Neuronal stem cell (in vitro differentiated cells): ENCODE data around the gene CLBA1.
A peak's percentile ranks its signal among the peaks of the same experiment; 100 is the strongest.

ENCODE experiments used
- DNase-seq: peaks from one replicate; pipeline ENCODE4 v3.0.0-alpha.2; 2013; ENCODE audit warnings: low spot score
- H2AFZ ChIP-seq: one replicate; pipeline ENCODE4 v1.6.1; 2013; ENCODE audit warnings: mild to moderate bottlenecking, low read length, inconsistent platforms
- H2AK5ac ChIP-seq: 2 replicates; pipeline ENCODE4 v1.6.1; 2013; ENCODE audit warnings: low read depth, mild to moderate bottlenecking, inconsistent platforms, low read length, moderate library complexity, mixed read lengths
- H2BK120ac ChIP-seq: 2 replicates; pipeline ENCODE4 v1.6.1; 2013; ENCODE audit warnings: low read depth, mild to moderate bottlenecking, inconsistent platforms, low read length, moderate library complexity, mixed read lengths
- H2BK12ac ChIP-seq: one replicate; pipeline ENCODE4 v1.6.1; 2013; ENCODE audit warnings: low read length, inconsistent platforms
- H2BK15ac ChIP-seq: 2 replicates; pipeline ENCODE4 v1.6.1; 2013; ENCODE audit warnings: mild to moderate bottlenecking, low read length, inconsistent platforms, mixed read lengths
- H2BK5ac ChIP-seq: one replicate; pipeline ENCODE4 v1.6.1; 2013; ENCODE audit warnings: inconsistent platforms, mild to moderate bottlenecking, low read length, moderate library complexity
- H3K14ac ChIP-seq: one replicate; pipeline ENCODE4 v1.6.1; 2013; ENCODE audit warnings: low read length, inconsistent platforms
- H3K18ac ChIP-seq: 2 replicates; pipeline ENCODE4 v1.6.1; 2013; ENCODE audit warnings: low read length, inconsistent platforms
- H3K23ac ChIP-seq: 2 replicates; pipeline ENCODE4 v1.6.1; 2013; ENCODE audit warnings: low read depth, mild to moderate bottlenecking, mixed read lengths, low read length, inconsistent platforms; ENCODE audit not compliant: poor library complexity
- H3K27ac ChIP-seq: replicated peaks from 3 replicates; pipeline ENCODE4 v1.5.1; 2013; ENCODE audit warnings: low read length, inconsistent platforms
- H3K27me3 ChIP-seq, 3 experiments: 2 replicates each; pipeline ENCODE4 v1.6.1; 2013; ENCODE audit warnings: low read length in 3 of 3, mild to moderate bottlenecking in 2 of 3, inconsistent platforms in 1 of 3, low read depth in 1 of 3, mixed read lengths in 1 of 3, moderate library complexity in 1 of 3; ENCODE audit not compliant: control insufficient read depth in 3 of 3, insufficient read depth in 3 of 3
- H3K36me3 ChIP-seq, 2 donors: replicated peaks in 1 of 2; 2 replicates each; pipeline ENCODE4 v1.6.1; 2013; ENCODE audit warnings: low read length in 2 of 2; ENCODE audit not compliant: control insufficient read depth in 2 of 2, insufficient read depth in 2 of 2
- H3K4ac ChIP-seq: 2 replicates; pipeline ENCODE4 v1.6.1; 2013; ENCODE audit warnings: inconsistent platforms, mild to moderate bottlenecking, low read length, moderate library complexity
- H3K4me1 ChIP-seq, 2 donors: 1 replicate in 1 of 2; 2 replicates in 1 of 2; pipeline ENCODE4 v1.6.1; 2013; ENCODE audit warnings: low read length in 2 of 2, low read depth in 1 of 2; ENCODE audit not compliant: control insufficient read depth in 2 of 2, insufficient read depth in 1 of 2
- H3K4me2 ChIP-seq: one replicate; pipeline ENCODE4 v1.6.1; 2013; ENCODE audit warnings: mild to moderate bottlenecking, low read length, inconsistent platforms; ENCODE audit not compliant: insufficient read depth, poor library complexity, severe bottlenecking
- H3K4me3 ChIP-seq, 2 donors: 2 replicates each; pipeline ENCODE4 v1.5.1; 2013; ENCODE audit warnings: low read length in 2 of 2, mild to moderate bottlenecking in 2 of 2, inconsistent platforms in 1 of 2, moderate library complexity in 1 of 2
- H3K79me1 ChIP-seq: one replicate; pipeline ENCODE4 v1.6.1; 2013; ENCODE audit warnings: low read depth, mild to moderate bottlenecking, inconsistent platforms, low read length, moderate library complexity
- H3K9ac ChIP-seq: one replicate; pipeline ENCODE4 v1.6.1; 2013; ENCODE audit warnings: mild to moderate bottlenecking, low read depth, low read length, inconsistent platforms; ENCODE audit not compliant: poor library complexity
- H3K9me3 ChIP-seq, 2 donors: replicated peaks in 1 of 2; 2 replicates each; pipeline versions ENCODE3 to v1.6.1; 2013; ENCODE audit warnings: low read length in 2 of 2, mild to moderate bottlenecking in 2 of 2, inconsistent platforms in 1 of 2, low read depth in 1 of 2, mixed read lengths in 1 of 2, moderate library complexity in 1 of 2; ENCODE audit not compliant: control insufficient read depth in 2 of 2, insufficient read depth in 1 of 2
- H4K8ac ChIP-seq: one replicate; pipeline ENCODE4 v1.6.1; 2013; ENCODE audit warnings: low read depth, mild to moderate bottlenecking, inconsistent platforms, low read length, moderate library complexity
- H4K91ac ChIP-seq: one replicate; pipeline ENCODE4 v1.6.1; 2013; ENCODE audit warnings: low read length, low read depth, mild to moderate bottlenecking, inconsistent platforms; ENCODE audit not compliant: poor library complexity
- WGBS, 2 donors: extraction: QIAGEN DNeasy Blood & Tissue Kit; methylation state at CpG; one replicate each; pipeline ENCODE4 v1.1.7; 2013; ENCODE audit warnings: missing lambda C conversion rate in 2 of 2, mixed read lengths in 1 of 2; ENCODE audit not compliant: insufficient read length in 2 of 2, insufficient replicate concordance in 1 of 2; ENCODE audit errors: extremely low coverage in 2 of 2; 5-methylcytosine and 5-hydroxymethylcytosine counted together

The CLBA1 gene

DNA sequence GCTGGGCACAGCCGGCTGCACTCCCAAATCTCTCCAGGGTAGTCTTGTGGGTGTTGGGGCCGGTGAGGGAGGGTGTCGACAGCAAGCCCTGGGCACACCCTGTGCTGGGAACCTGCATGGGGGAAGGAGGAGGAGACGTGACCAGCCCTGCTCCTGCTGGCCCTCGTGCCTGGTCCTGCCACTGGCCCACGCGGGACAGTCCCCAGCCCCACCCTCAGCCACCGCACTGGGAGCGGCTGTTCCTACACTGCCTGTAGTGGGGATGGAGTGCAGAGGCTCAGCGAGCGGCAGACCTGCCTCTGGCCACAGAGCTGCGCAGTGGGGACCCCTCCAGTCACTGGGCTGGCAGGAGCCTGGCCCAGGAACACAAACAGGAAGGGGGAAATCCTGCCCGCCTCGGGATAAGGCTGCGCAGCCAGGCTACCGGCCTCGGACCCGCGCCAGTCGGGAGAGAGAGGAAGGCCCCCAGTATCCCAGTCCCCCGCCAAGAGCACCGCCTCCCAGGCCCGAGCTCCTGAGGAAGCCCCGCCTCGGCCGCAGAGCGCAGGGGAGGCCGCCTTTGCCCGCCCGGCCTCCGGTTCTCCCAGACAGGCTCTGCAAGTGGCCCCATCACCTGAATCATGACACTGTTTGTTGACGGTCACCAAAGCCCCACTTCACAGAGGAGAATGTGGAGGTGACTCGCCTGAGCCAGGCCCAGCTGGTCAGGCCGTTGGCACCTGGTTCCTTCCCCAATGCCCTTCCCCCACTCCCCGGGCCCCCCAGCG, 18.0 kb upstream of the CLBA1 start:
- Histone ChIP-seq H3K27ac (no peak overlapping the region), H2BK12ac (peak overlapping the region; percentile 90), H3K4me3 (peak overlapping the region; percentile 15 to 45), H2AK5ac (peak overlapping the region; percentile 97), H2BK5ac (peak overlapping the region; percentile 66), H3K4ac (peak overlapping the region; percentile 99), H3K18ac (peak overlapping the region; percentile 99), H3K4me1 (peaks cover 12 to 27% of the 10 kb centered on the region in 2 donors), H3K4me2 (peak overlapping the region; percentile 49), H4K8ac (peak overlapping the region; percentile 92), H3K9me3 (peaks cover 0 to 2% of the 10 kb centered on the region in 2 donors), H3K23ac (peak overlapping the region; percentile 68), H3K9ac (peak overlapping the region; percentile 84), H2AFZ (peak overlapping the region; percentile 92), H3K27me3 (peaks cover 0 to 76% (median 9%) of the 10 kb centered on the region in 3 experiments), H4K91ac (peak overlapping the region; percentile 72), H3K14ac (peak overlapping the region; percentile 47), H3K79me1 (no peaks in the 10 kb centered on the region), H2BK15ac (peak overlapping the region; percentile 85), H2BK120ac (peak overlapping the region; percentile 67), H3K36me3 (no peaks in the 10 kb centered on the region)
- no peak for DNase-seq
- no CpG with 5 or more reads among the region's 36 CpGs for WGBS, 2 donors

DNA sequence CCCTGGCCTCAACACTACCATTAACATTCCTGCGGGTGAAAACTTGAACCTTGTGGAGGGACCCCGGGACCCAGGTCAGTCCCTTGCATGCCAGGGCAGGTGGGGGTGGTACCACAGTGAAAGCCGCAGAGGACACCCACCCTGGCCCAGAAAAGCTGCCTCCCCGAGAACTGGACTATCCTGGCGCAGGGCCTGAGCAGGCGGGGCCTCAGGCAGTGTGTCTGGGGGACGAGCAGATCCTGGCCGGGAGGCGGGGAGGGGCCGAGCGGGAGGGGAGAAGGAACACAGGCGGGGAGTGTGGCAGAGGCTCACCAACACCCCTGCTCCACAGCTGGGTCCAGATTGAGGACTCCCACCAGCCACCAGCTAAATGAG, 17.4 kb upstream of the CLBA1 start:
- no peak overlapping the region for H2BK120ac ChIP-seq
- no peaks in the 10 kb centered on the region for H3K36me3 ChIP-seq
- peak overlapping the region; percentile 49 for H3K4me2 ChIP-seq
- peak overlapping the region in 1 of 2 donors; percentile 45 for H3K4me3 ChIP-seq
- peak overlapping the region; percentile 59 for H2BK12ac ChIP-seq
- peak overlapping the region; percentile 66 for H2BK5ac ChIP-seq
- no peak overlapping the region for H3K23ac ChIP-seq
- no peak for DNase-seq
- peak overlapping the region; percentile 92 for H2AFZ ChIP-seq
- H3K9ac ChIP-seq = no peak overlapping the region
- no peak overlapping the region for H4K91ac ChIP-seq
- H3K18ac ChIP-seq = peak overlapping the region; percentile 72
- no peak overlapping the region for H3K4ac ChIP-seq
- H3K27ac ChIP-seq = no peak overlapping the region
- WGBS, 2 donors = no CpG with 5 or more reads among the region's 12 CpGs
- H3K14ac ChIP-seq = no peak overlapping the region
- no peak overlapping the region for H2BK15ac ChIP-seq
- H3K79me1 ChIP-seq = no peaks in the 10 kb centered on the region
- H4K8ac ChIP-seq = no peak overlapping the region
- peaks cover 0 to 2% of the 10 kb centered on the region in 2 donors for H3K9me3 ChIP-seq
- peaks cover 0 to 81% (median 9%) of the 10 kb centered on the region in 3 experiments for H3K27me3 ChIP-seq
- H3K4me1 ChIP-seq = peaks cover 15 to 32% of the 10 kb centered on the region in 2 donors
- H2AK5ac ChIP-seq = no peak overlapping the region

DNA sequence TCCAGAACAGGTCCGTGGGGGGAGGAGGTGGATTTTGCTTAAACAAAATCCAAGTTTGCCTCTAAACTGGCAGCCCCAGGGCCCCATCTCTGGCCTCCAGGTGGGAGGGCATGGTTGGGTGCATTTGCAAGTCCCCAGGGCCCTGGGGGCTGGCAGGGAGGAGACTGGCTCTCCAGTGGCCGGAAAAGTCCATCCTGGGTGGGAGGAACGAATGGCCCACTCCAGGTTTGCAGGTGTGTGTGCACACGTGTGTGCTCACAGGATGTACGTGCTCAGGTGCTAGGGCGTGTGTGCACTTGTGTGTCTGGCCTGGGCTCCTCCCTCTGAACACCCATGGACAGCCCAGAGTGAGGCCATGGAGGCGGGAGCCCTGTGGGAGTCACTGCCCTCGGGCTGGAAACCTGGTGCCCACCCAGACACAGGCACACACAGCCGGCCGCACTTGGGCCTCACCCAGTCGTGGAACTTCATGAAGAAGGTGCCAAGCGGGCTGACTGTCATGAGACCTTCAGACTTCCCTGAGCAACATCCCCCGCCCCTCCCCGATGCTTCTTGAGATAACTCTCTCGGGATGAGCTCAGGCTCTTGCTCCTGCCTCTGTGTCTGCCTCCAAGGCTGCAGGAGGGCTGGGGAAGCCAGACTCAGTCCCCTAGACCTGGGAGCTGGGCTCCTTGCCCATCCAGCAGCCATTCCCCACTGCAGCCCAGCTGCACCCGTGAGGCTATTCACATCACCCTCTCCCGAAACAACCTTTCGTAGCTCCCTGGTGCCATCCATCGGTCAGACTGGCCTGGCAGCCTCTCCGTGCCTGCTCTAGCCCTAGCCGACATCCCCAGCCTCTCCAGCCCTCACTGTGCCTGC, 16.8 kb upstream of the CLBA1 start:
- WGBS, 2 donors = no CpG with 5 or more reads among the region's 21 CpGs
- no peak overlapping the region for H3K4ac ChIP-seq
- no peak overlapping the region for H3K4me3 ChIP-seq
- H2BK120ac ChIP-seq = no peak overlapping the region
- H2BK12ac ChIP-seq = peak overlapping the region; percentile 99
- no peak overlapping the region for H3K14ac ChIP-seq
- no peak overlapping the region for H3K9ac ChIP-seq
- peak overlapping the region; percentile 95 for H3K18ac ChIP-seq
- no peaks in the 10 kb centered on the region for H3K36me3 ChIP-seq
- no peak overlapping the region for H4K8ac ChIP-seq
- H2BK5ac ChIP-seq = no peak overlapping the region
- H3K27me3 ChIP-seq = peaks cover 0 to 87% (median 9%) of the 10 kb centered on the region in 3 experiments
- peak overlapping the region; percentile 92 for H2AFZ ChIP-seq
- H2BK15ac ChIP-seq = peak overlapping the region; percentile 62
- no peak overlapping the region for H3K4me2 ChIP-seq
- no peak for DNase-seq
- H3K4me1 ChIP-seq = peaks cover 19 to 38% of the 10 kb centered on the region in 2 donors
- no peaks in the 10 kb centered on the region for H3K79me1 ChIP-seq
- peak overlapping the region; percentile 61 for H3K23ac ChIP-seq
- H3K27ac ChIP-seq = no peak overlapping the region
- H3K9me3 ChIP-seq = peaks cover 0 to 2% of the 10 kb centered on the region in 2 donors
- H2AK5ac ChIP-seq = peak overlapping the region; percentile 79
- no peak overlapping the region for H4K91ac ChIP-seq
